NT2/D1 (cell line): Measurements from ENCODE around the gene SSTR3.

Experiments
- DNase-seq: peaks from one replicate; pipeline ENCODE4 v3.0.0-alpha.2; 2011; ENCODE audit warnings: low read depth, low spot score
- H3K27me3 ChIP-seq: 2 replicates; pipeline ENCODE4 v1.6.0; 2011; ENCODE audit warnings: mild to moderate bottlenecking; ENCODE audit not compliant: insufficient read length, insufficient read depth
- H3K36me3 ChIP-seq: 2 replicates; pipeline ENCODE4 v1.6.1; 2011; ENCODE audit warnings: mild to moderate bottlenecking, low read length, mixed read lengths; ENCODE audit not compliant: insufficient read depth, insufficient read length
- H3K4me1 ChIP-seq: 2 replicates; pipeline ENCODE4 v1.5.1; 2011; ENCODE audit not compliant: insufficient read depth, insufficient read length
- H3K4me3 ChIP-seq: 2 replicates; pipeline ENCODE4 v1.5.1; 2011; ENCODE audit warnings: low read depth; ENCODE audit not compliant: insufficient read length
- H3K9ac ChIP-seq: 2 replicates; pipeline ENCODE4 v1.6.0; 2011; ENCODE audit warnings: low read depth; ENCODE audit not compliant: insufficient read length
- H3K9me3 ChIP-seq: 2 replicates; pipeline ENCODE4 v1.5.1; 2011; ENCODE audit warnings: mild to moderate bottlenecking, low read length; ENCODE audit not compliant: insufficient read depth
- SUZ12 ChIP-seq: IDR thresholded peaks from 2 replicates; pipeline ENCODE4 v1.6.1; 2011; ENCODE audit not compliant: insufficient read length, insufficient read depth; ENCODE audit errors: extremely low read depth
- YY1 ChIP-seq: IDR thresholded peaks from 2 replicates; pipeline ENCODE4 v1.6.1; 2011; ENCODE audit not compliant: insufficient read length, insufficient read depth
- ZNF274 ChIP-seq: IDR thresholded peaks from 2 replicates; pipeline ENCODE4 v1.6.1; 2011; ENCODE audit warnings: mild to moderate bottlenecking, low read depth, low read length

SSTR3 gene

DNA sequence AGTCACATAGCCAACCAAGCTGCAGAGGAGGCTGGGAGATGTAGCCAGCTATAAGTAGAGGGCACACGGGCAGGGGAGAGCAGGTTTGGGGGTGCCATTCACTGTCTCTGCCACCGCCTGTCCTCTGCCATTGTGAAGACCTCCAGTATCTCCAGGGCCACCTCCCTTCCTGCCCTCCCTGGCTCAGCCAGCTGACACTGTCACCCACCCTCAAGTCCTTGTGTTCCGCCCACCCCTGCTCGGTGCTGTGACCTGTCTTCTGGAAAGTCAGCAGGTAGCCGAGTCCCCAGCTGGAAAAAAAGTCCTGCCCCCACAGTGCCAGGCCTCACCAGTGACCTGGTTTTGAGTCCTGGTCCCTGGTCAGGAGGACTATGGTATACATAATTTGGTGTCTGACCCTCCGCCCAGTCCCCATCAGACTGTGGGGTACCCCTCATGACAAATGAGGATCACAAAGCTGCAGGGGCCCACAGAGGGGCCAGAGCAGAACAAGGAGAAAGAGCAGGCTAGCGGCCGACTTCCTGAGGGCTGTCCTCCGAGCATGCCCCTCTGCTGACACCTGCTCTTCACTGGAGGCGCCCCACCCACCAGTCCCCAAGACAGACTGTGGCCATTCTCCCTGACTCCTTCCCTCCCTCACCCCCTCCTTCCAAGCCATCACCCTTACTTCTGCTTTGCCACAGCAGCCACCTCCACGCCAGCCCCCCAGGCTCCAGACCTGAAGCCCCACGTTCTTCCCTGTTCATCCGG lies 55.4 kb downstream of the SSTR3 start:
- peaks cover 7% of the 10 kb centered on the region; the same call in 1 of the 2 replicates for H3K9me3 ChIP-seq
- H3K9ac ChIP-seq = no peak overlapping the region
- no peak for TF ChIP-seq YY1
- TF ChIP-seq SUZ12 = no peak
- TF ChIP-seq ZNF274 = no peak
- H3K4me3 ChIP-seq = no peak overlapping the region
- no peak for DNase-seq
- H3K36me3 ChIP-seq = no peaks in the 10 kb centered on the region
- H3K4me1 ChIP-seq = no peaks in the 10 kb centered on the region
- H3K27me3 ChIP-seq = no peaks in the 10 kb centered on the region

DNA sequence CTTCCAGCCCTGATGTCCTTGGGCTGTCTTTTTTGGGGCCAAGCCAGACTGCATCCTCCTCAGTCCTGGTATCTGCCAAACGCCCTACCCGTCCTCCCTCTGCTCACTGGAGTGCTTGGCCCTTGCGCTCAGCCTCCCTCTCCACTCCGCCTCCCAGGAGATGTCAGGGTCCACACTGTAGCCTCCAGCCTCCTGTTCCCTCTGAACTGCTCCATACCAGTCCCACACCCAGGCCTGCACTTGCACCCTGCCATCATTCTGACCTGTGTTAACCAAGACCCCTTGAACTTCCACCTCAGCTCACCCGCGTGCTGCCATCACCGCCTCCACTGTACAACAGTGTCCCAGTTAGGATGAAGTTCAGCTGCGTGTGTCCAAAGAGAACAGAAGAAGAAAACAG lies 56.3 kb downstream of the SSTR3 start:
- DNase-seq = no peak
- TF ChIP-seq YY1 (no peak), SUZ12 (no peak), ZNF274 (no peak)

DNA sequence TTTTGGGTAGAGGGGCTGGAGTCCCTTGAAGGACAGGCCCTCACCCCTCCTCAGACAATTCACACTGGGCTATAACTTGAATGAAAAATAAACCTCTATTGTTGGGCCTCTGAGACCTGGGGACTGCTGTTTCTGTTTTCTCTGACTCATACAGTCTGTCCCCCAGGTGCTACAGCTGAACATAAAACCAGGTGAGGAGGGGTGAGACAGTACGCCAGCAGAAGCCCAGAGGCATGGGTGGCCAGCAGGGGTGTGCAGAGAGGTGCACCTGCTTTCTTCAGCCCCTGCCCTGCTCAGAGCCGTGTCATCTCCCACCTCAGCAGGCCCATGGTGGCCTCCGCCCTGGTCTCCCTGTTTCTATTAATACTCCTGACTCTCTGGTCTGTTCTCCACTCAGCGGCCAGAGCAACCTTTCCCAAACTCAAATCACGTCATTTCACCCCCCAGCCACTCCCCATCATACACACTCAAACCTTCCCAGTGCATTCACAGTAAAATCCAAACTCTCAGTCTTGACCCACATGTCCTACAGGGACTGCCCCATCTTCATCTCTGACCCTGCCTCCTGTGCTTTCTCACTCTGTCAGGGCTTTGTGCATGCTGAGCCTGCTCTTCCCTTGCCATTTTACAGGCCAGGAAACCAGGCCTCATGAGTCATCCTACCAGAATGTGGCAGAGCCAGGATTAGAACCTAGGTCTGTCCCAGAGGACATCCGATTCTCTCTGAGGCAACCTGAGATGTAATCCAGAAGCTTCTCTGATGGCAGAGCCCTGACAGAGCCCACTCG lies 57.2 kb downstream of the SSTR3 start:
- no peaks in the 10 kb centered on the region for H3K9me3 ChIP-seq
- no peak for DNase-seq
- peaks cover 1% of the 10 kb centered on the region for H3K4me1 ChIP-seq
- TF ChIP-seq YY1 (no peak), SUZ12 (no peak), ZNF274 (no peak)
- no peaks in the 10 kb centered on the region for H3K27me3 ChIP-seq
- H3K36me3 ChIP-seq = no peaks in the 10 kb centered on the region
- no peak overlapping the region for H3K9ac ChIP-seq
- no peak overlapping the region for H3K4me3 ChIP-seq

More for the DNA sequence above, 56.3 kb downstream of the SSTR3 start:
- no peaks in the 10 kb centered on the region for H3K27me3 ChIP-seq
- no peaks in the 10 kb centered on the region for H3K36me3 ChIP-seq
- H3K4me1 ChIP-seq = no peaks in the 10 kb centered on the region
- H3K9me3 ChIP-seq = no peaks in the 10 kb centered on the region
- no peak overlapping the region for H3K4me3 ChIP-seq
- no peak overlapping the region for H3K9ac ChIP-seq
